Thyroid gland (tissue), 4 donors: ENCODE data around the gene NCOA3.

Experiments
- POLR2A ChIP-seq, 2 donors: fragments of 450-650 bp; IDR thresholded peaks; one replicate each; pipeline ENCODE4 v1.6.1; 2017; ENCODE audit warnings: antibody characterized with exemption in 2 of 2, mild to moderate bottlenecking in 2 of 2, moderate library complexity in 1 of 2
- TF ChIP-seq, protein P1 (sequence below), 6 experiments: fragments of 200-600 bp in 3 of 6; fragments of 450-650 bp in 3 of 6; sonication (generic) in 3 of 6; IDR thresholded peaks; one replicate each; pipeline ENCODE4 v1.5.1; 2016 to 2019; ENCODE audit warnings: antibody characterized with exemption in 6 of 6, mild to moderate bottlenecking in 2 of 6, inconsistent platforms in 1 of 6, moderate library complexity in 1 of 6

DNA sequence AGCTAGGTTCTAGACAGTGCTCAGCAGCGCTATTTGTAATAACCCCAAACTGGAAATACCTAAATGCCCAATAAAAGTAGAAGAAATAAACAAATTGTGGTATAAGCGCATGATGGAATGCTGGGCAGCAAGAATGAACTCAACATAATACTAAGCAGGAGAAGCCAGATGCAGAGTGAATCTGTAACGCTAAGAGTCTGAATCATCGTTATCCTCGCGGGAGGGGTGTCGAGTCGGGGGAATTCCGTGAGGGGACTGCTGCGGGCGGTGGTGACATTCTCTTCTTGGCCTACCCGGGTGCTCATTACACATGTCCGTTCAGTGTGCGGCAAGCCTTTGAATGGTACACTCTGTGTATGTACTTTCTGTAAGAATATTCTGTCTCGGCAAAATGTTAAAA is 199.9 kb downstream of the NCOA3 start:
- TF ChIP-seq, protein P1, sequence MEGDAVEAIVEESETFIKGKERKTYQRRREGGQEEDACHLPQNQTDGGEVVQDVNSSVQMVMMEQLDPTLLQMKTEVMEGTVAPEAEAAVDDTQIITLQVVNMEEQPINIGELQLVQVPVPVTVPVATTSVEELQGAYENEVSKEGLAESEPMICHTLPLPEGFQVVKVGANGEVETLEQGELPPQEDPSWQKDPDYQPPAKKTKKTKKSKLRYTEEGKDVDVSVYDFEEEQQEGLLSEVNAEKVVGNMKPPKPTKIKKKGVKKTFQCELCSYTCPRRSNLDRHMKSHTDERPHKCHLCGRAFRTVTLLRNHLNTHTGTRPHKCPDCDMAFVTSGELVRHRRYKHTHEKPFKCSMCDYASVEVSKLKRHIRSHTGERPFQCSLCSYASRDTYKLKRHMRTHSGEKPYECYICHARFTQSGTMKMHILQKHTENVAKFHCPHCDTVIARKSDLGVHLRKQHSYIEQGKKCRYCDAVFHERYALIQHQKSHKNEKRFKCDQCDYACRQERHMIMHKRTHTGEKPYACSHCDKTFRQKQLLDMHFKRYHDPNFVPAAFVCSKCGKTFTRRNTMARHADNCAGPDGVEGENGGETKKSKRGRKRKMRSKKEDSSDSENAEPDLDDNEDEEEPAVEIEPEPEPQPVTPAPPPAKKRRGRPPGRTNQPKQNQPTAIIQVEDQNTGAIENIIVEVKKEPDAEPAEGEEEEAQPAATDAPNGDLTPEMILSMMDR (IDR thresholded peaks at IDR 0.05), result no peak
- no peak for TF ChIP-seq POLR2A (IDR thresholded peaks at IDR 0.05)
